Measurements from ENCODE around the gene VTN.

The VTN gene

GRCh38 chr17:28395426-28395825 lies 25.3 kb upstream of the VTN start:
- DNase-seq: no peak

- DNase-seq: peak; percentile 21
Measured at GRCh38 chr17:28394337-28395116, 24.4 kb upstream of the VTN start.

GRCh38 chr17:28392491-28392890 lies 22.4 kb upstream of the VTN start:
- no peak for DNase-seq

GRCh38 chr17:28391401-28391800 lies 21.3 kb upstream of the VTN start:
- DNase-seq: no peak

- DNase-seq: no peak
Measured at GRCh38 chr17:28390984-28391383, 20.9 kb upstream of the VTN start.

GRCh38 chr17:28390563-28390962 lies 20.5 kb upstream of the VTN start:
- no peak for DNase-seq

GRCh38 chr17:28390141-28390540 lies 20.0 kb upstream of the VTN start:
- no peak for DNase-seq

- no peak for DNase-seq
Measured at GRCh38 chr17:28388106-28388505, 18.0 kb upstream of the VTN start.

- DNase-seq: no peak
Measured at GRCh38 chr17:28386391-28386790, 16.3 kb upstream of the VTN start.

GRCh38 chr17:28385406-28385805 lies 15.3 kb upstream of the VTN start:
- no peak for DNase-seq

GRCh38 chr17:28385037-28385400 lies 14.9 kb upstream of the VTN start:
- DNase-seq: no peak

GRCh38 chr17:28384281-28385036 lies 14.4 kb upstream of the VTN start:
- DNase-seq: no peak

- no peak for DNase-seq
Measured at GRCh38 chr17:28381141-28381825, 11.2 kb upstream of the VTN start.

- DNase-seq: peak; percentile 16
Measured at GRCh38 chr17:28379814-28380801, 10.0 kb upstream of the VTN start.

- no peak for DNase-seq
Measured at GRCh38 chr17:28372945-28373274, 2.8 kb upstream of the VTN start.

- DNase-seq: peak; percentile 27
Measured at GRCh38 chr17:28372203-28372944, 2.3 kb upstream of the VTN start.

GRCh38 chr17:28371245-28372202 lies 1.4 kb upstream of the VTN start, which contains the start of gene SARM1:
Gene SARM1 (plus strand): TSS chr17:28371694. CDS start chr17:28372033, 339 bp downstream.
- DNase-seq: peak; percentile 93

- DNase-seq: no peak
Measured at GRCh38 chr17:28370744-28371103, 617 bp upstream of the VTN start.

- DNase-seq: no peak
Measured at GRCh38 chr17:28369684-28370034, 448 bp downstream of the VTN start.

GRCh38 chr17:28368915-28369683 lies 1.0 kb downstream of the VTN start:
- no peak for DNase-seq

All from fibroblast of skin of back (primary cell).